Tongue (tissue), 2 donors: ENCODE measurements around the gene MACROD2. TPM values are rescaled to one million over a fixed set of nuclear protein-coding genes. Genes with fewer than 3 reads are reported as not detected.
"Not testable (repeated sequence)": the region's sequence is repeated elsewhere in the genome, so short reads cannot be mapped to it uniquely, and the experiment has no call there.

Experiments used
- DNase-seq: peaks from one replicate; pipeline ENCODE4 v3.0.0-alpha.2; 2015
- total RNA-seq: library from RNA; depleted of rRNA; stranded (reverse); fragments of >200 nt; gene quantifications from one replicate; pipeline ENCODE4 v1.2.3, GENCODE V29; 2014

The MACROD2 gene
- total RNA-seq, 1 donor from 2014 or later = 5.0 TPM

- DNase-seq = not testable (repeated sequence)
Measured at GRCh38 chr20:14270751-14271150, 275.4 kb downstream of the MACROD2 start.

- DNase-seq = no peak
Measured at GRCh38 chr20:14282140-14282539, 286.8 kb downstream of the MACROD2 start.

GRCh38 chr20:14284443-14284842, 289.1 kb downstream of the MACROD2 start:
- DNase-seq = no peak

- DNase-seq = no peak
Measured at GRCh38 chr20:14288341-14289330, 293.3 kb downstream of the MACROD2 start.

- no peak for DNase-seq
Measured at GRCh38 chr20:14291502-14291901, 296.2 kb downstream of the MACROD2 start.

GRCh38 chr20:14295238-14295637, 299.9 kb downstream of the MACROD2 start:
- DNase-seq = no peak

GRCh38 chr20:14295770-14296309, 300.5 kb downstream of the MACROD2 start:
- DNase-seq = no peak

- DNase-seq = no peak
Measured at GRCh38 chr20:14299831-14300230, 304.5 kb downstream of the MACROD2 start.

- no peak for DNase-seq
Measured at GRCh38 chr20:14303106-14303505, 307.8 kb downstream of the MACROD2 start.

- no peak for DNase-seq
Measured at GRCh38 chr20:14303651-14304050, 308.3 kb downstream of the MACROD2 start.

- no peak for DNase-seq
Measured at GRCh38 chr20:14304472-14304871, 309.2 kb downstream of the MACROD2 start.

- DNase-seq = no peak
Measured at GRCh38 chr20:14307956-14308355, 312.6 kb downstream of the MACROD2 start.

GRCh38 chr20:14310977-14311627, 315.8 kb downstream of the MACROD2 start:
- no peak for DNase-seq

- DNase-seq = no peak
Measured at GRCh38 chr20:14312001-14312400, 316.7 kb downstream of the MACROD2 start.

GRCh38 chr20:14313341-14314020, 318.2 kb downstream of the MACROD2 start:
- no peak for DNase-seq

GRCh38 chr20:14319704-14320103, 324.4 kb downstream of the MACROD2 start:
- no peak for DNase-seq

- peak; percentile 20 for DNase-seq
Measured at GRCh38 chr20:14331646-14332045, 336.3 kb downstream of the MACROD2 start.

GRCh38 chr20:14332866-14333265, 337.6 kb downstream of the MACROD2 start:
- peak; percentile 50 for DNase-seq

- DNase-seq = peak; percentile 37
Measured at GRCh38 chr20:14333721-14334120, 338.4 kb downstream of the MACROD2 start.

- peak; percentile 93 for DNase-seq
Measured at GRCh38 chr20:14334306-14334930, 339.1 kb downstream of the MACROD2 start.

- peak; percentile 37 for DNase-seq
Measured at GRCh38 chr20:14335052-14335451, 339.7 kb downstream of the MACROD2 start.

GRCh38 chr20:14336686-14337085, 341.4 kb downstream of the MACROD2 start:
- DNase-seq = peak; percentile 77
